Type B pancreatic cell (in vitro differentiated cells): ENCODE measurements around the gene IL15RA. TPM values are rescaled to one million over a fixed set of nuclear protein-coding genes. Genes with fewer than 3 reads are reported as not detected.

ENCODE experiments used
- DNase-seq: peaks from one replicate; pipeline ENCODE4 v3.0.0; 2021; ENCODE audit warnings: mixed read lengths; ENCODE audit not compliant: unreplicated experiment; ENCODE audit errors: extremely low spot score
- H3K27ac Mint-ChIP-seq: 2 replicates; pipeline ENCODE4 v1.8.0; 2021; ENCODE audit warnings: mild to moderate bottlenecking, mixed read lengths
- H3K27me3 Mint-ChIP-seq: 2 replicates; pipeline ENCODE4 v1.8.0; 2021; ENCODE audit warnings: mixed read lengths
- H3K36me3 Mint-ChIP-seq: 2 replicates; pipeline ENCODE4 v1.8.0; 2021; ENCODE audit warnings: mixed read lengths
- H3K4me1 Mint-ChIP-seq: one replicate; pipeline ENCODE4 v1.8.0; 2021; ENCODE audit warnings: mixed read lengths; ENCODE audit not compliant: unreplicated experiment
- H3K4me3 Mint-ChIP-seq: 2 replicates; pipeline ENCODE4 v1.8.0; 2021; ENCODE audit warnings: mild to moderate bottlenecking, mixed read lengths
- H3K9me3 Mint-ChIP-seq: 2 replicates; pipeline ENCODE4 v1.8.0; 2021; ENCODE audit warnings: mixed read lengths
- total RNA-seq: library from RNA; stranded (reverse); gene quantifications from 2 replicates; pipeline ENCODE4 v1.2.1, GENCODE V29; 2021; ENCODE audit warnings: low replicate concordance
- TF ChIP-seq, protein P1 (sequence below): fragments of 200-600 bp; sonication (generic); conservative IDR thresholded peaks from 2 replicates; pipeline ENCODE4 v1.5.0; 2021; ENCODE audit warnings: antibody characterized with exemption, mild to moderate bottlenecking

Gene IL15RA
- total RNA-seq, 1 donor from 2014 or later, result 1.4 TPM

GRCh38 chr10:5921746-5922145, 55.6 kb downstream of the IL15RA start:
- TF ChIP-seq, protein P1, sequence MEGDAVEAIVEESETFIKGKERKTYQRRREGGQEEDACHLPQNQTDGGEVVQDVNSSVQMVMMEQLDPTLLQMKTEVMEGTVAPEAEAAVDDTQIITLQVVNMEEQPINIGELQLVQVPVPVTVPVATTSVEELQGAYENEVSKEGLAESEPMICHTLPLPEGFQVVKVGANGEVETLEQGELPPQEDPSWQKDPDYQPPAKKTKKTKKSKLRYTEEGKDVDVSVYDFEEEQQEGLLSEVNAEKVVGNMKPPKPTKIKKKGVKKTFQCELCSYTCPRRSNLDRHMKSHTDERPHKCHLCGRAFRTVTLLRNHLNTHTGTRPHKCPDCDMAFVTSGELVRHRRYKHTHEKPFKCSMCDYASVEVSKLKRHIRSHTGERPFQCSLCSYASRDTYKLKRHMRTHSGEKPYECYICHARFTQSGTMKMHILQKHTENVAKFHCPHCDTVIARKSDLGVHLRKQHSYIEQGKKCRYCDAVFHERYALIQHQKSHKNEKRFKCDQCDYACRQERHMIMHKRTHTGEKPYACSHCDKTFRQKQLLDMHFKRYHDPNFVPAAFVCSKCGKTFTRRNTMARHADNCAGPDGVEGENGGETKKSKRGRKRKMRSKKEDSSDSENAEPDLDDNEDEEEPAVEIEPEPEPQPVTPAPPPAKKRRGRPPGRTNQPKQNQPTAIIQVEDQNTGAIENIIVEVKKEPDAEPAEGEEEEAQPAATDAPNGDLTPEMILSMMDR, result no peak
- no peaks in the 10 kb centered on the region for H3K9me3 Mint-ChIP-seq
- no peak for DNase-seq
- peaks cover 28% of the 10 kb centered on the region for H3K36me3 Mint-ChIP-seq
- no peak overlapping the region for H3K27ac Mint-ChIP-seq
- no peak overlapping the region for H3K4me3 Mint-ChIP-seq
- no peaks in the 10 kb centered on the region for H3K27me3 Mint-ChIP-seq
- no peaks in the 10 kb centered on the region for H3K4me1 Mint-ChIP-seq

GRCh38 chr10:5919568-5919967, 57.8 kb downstream of the IL15RA start:
- TF ChIP-seq, protein P1, result no peak
- peaks cover 41% of the 10 kb centered on the region for H3K36me3 Mint-ChIP-seq
- no peak for DNase-seq
- H3K4me3 Mint-ChIP-seq, result no peak overlapping the region
- no peak overlapping the region for H3K27ac Mint-ChIP-seq
- H3K9me3 Mint-ChIP-seq, result no peaks in the 10 kb centered on the region
- no peaks in the 10 kb centered on the region for H3K27me3 Mint-ChIP-seq
- no peaks in the 10 kb centered on the region for H3K4me1 Mint-ChIP-seq

DNA sequence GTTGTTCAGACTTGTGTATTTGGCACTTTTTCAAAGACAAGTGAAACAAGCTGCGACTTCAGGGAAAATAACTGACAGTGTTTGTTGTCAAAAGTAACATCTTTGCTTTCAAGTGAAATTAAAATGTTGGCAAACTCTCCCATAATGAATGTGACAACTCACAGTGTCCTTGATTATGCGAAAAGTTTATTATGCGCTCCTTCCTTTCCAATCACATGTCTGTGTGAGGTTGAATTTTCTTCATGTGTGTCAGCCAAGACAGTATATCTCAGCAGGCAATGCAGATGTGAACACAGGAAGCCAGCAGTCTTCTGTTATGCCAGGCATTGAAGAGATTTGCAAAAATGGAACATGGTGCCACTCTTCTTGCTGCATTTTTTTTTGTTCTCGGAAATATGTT, 58.6 kb downstream of the IL15RA start:
- Mint-ChIP-seq H3K36me3 (peaks cover 36% of the 10 kb centered on the region), H3K9me3 (no peaks in the 10 kb centered on the region), H3K4me3 (no peak overlapping the region), H3K27ac (no peak overlapping the region), H3K4me1 (no peaks in the 10 kb centered on the region), H3K27me3 (no peaks in the 10 kb centered on the region)
- no peak for DNase-seq
- TF ChIP-seq, protein P1, result no peak

- H3K4me1 Mint-ChIP-seq, result no peaks in the 10 kb centered on the region
- H3K4me3 Mint-ChIP-seq, result no peak overlapping the region
- no peaks in the 10 kb centered on the region for H3K27me3 Mint-ChIP-seq
- TF ChIP-seq, protein P1, result no peak
- H3K27ac Mint-ChIP-seq, result no peak overlapping the region
- no peaks in the 10 kb centered on the region for H3K9me3 Mint-ChIP-seq
- H3K36me3 Mint-ChIP-seq, result peaks cover 34% of the 10 kb centered on the region
- no peak for DNase-seq
Observed at GRCh38 chr10:5917305-5917704, 60.0 kb downstream of the IL15RA start.

DNA sequence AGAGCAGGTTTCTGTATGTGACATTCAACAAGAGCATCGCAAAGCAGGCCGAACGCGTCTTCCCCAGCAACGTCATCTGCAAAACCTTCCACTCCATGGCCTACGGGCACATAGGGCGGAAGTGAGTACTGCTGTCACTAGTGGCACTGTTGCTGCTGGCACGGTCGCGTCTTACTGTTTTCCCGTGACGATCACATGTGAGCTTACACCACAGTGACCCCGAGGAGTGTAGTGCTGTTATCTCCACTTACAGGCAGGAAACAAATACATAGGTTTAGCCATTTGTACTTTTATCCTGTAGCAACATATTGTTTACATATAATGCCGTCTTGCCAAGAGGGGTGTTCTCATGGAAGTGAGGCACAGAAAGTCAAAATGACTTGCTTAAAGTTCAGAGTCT, 61.9 kb downstream of the IL15RA start:
- no peak overlapping the region for H3K4me3 Mint-ChIP-seq
- H3K27ac Mint-ChIP-seq, result no peak overlapping the region
- DNase-seq, result no peak
- TF ChIP-seq, protein P1, result no peak
- H3K36me3 Mint-ChIP-seq, result peaks cover 31% of the 10 kb centered on the region
- no peaks in the 10 kb centered on the region for H3K27me3 Mint-ChIP-seq
- H3K4me1 Mint-ChIP-seq, result no peaks in the 10 kb centered on the region
- no peaks in the 10 kb centered on the region for H3K9me3 Mint-ChIP-seq

GRCh38 chr10:5913736-5914135, 63.6 kb downstream of the IL15RA start:
- peaks cover 30% of the 10 kb centered on the region for H3K36me3 Mint-ChIP-seq
- H3K4me1 Mint-ChIP-seq, result no peaks in the 10 kb centered on the region
- no peak overlapping the region for H3K27ac Mint-ChIP-seq
- no peak overlapping the region for H3K4me3 Mint-ChIP-seq
- no peaks in the 10 kb centered on the region for H3K27me3 Mint-ChIP-seq
- H3K9me3 Mint-ChIP-seq, result no peaks in the 10 kb centered on the region
- no peak for DNase-seq
- TF ChIP-seq, protein P1, result no peak
